T follicular helper cell (primary cell): ENCODE results near the gene OSBPL10.
"Not testable (repeated sequence)": the region's sequence is repeated elsewhere in the genome, so short reads cannot be mapped to it uniquely, and the experiment has no call there.

ENCODE experiments used
- DNase-seq: peaks from one replicate; pipeline ENCODE4 v3.0.0-alpha.2; 2020; ENCODE audit warnings: low read depth

The OSBPL10 gene

GRCh38 chr3:31704591-31705179 is 276.4 kb downstream of the OSBPL10 start:
- no peak for DNase-seq

- DNase-seq: no peak
These were observed 276.9 kb downstream of the OSBPL10 start for GRCh38 chr3:31704156-31704555.

GRCh38 chr3:31701286-31701685 is 279.8 kb downstream of the OSBPL10 start:
- DNase-seq: no peak

GRCh38 chr3:31699309-31699953 is 281.6 kb downstream of the OSBPL10 start:
- DNase-seq: no peak

GRCh38 chr3:31696815-31697548 is 284.1 kb downstream of the OSBPL10 start:
- DNase-seq: no peak

- no peak for DNase-seq
These were observed 285.1 kb downstream of the OSBPL10 start for GRCh38 chr3:31696009-31696297.

- peak; percentile 7 for DNase-seq
These were observed 285.6 kb downstream of the OSBPL10 start for GRCh38 chr3:31695280-31696008.

GRCh38 chr3:31693346-31693745 is 287.7 kb downstream of the OSBPL10 start:
- no peak for DNase-seq

- DNase-seq: no peak
These were observed 288.3 kb downstream of the OSBPL10 start for GRCh38 chr3:31692751-31693150.

- DNase-seq: no peak
These were observed 290.3 kb downstream of the OSBPL10 start for GRCh38 chr3:31690771-31691170.

GRCh38 chr3:31689523-31689922 is 291.5 kb downstream of the OSBPL10 start:
- DNase-seq: not testable (repeated sequence)

GRCh38 chr3:31688984-31689383 is 292.1 kb downstream of the OSBPL10 start:
- DNase-seq: no peak

GRCh38 chr3:31687020-31687802 is 293.9 kb downstream of the OSBPL10 start:
- no peak for DNase-seq

GRCh38 chr3:31680072-31680870 is 300.8 kb downstream of the OSBPL10 start:
- no peak for DNase-seq

- DNase-seq: no peak
These were observed 304.5 kb downstream of the OSBPL10 start for GRCh38 chr3:31676556-31676955.

GRCh38 chr3:31673950-31674349 is 307.1 kb downstream of the OSBPL10 start:
- no peak for DNase-seq

- no peak for DNase-seq
These were observed 309.1 kb downstream of the OSBPL10 start for GRCh38 chr3:31671976-31672375.

- DNase-seq: no peak
These were observed 309.6 kb downstream of the OSBPL10 start for GRCh38 chr3:31671451-31671850.

- DNase-seq: no peak
These were observed 310.3 kb downstream of the OSBPL10 start for GRCh38 chr3:31670722-31671121.

- DNase-seq: no peak
These were observed 310.9 kb downstream of the OSBPL10 start for GRCh38 chr3:31670136-31670535.

- DNase-seq: no peak
These were observed 312.8 kb downstream of the OSBPL10 start for GRCh38 chr3:31668242-31668641.
